ENCODE results near the gene CRY1.

GRCh38 chr12:106984588-106985137 is 108.7 kb downstream of the CRY1 start:
- no peak for TF ChIP-seq CTCF (optimal IDR thresholded peaks at IDR 0.05 in 1 of 3, IDR thresholded peaks at IDR 0.05 in 1 of 3, conservative IDR thresholded peaks at IDR 0.05 in 1 of 3; ENCODE audit: extremely low read depth in 1 of 3, insufficient read depth in 2 of 3, low read length in 3 of 3)
- TF ChIP-seq EZH2 (IDR thresholded peaks at IDR 0.05; ENCODE audit: low read length) = no peak
